ENCODE measurements around the gene PPP2R5C.
"Not testable (repeated sequence)": the region's sequence is repeated elsewhere in the genome, so short reads cannot be mapped to it uniquely, and the experiment has no call there.

The PPP2R5C gene

DNA sequence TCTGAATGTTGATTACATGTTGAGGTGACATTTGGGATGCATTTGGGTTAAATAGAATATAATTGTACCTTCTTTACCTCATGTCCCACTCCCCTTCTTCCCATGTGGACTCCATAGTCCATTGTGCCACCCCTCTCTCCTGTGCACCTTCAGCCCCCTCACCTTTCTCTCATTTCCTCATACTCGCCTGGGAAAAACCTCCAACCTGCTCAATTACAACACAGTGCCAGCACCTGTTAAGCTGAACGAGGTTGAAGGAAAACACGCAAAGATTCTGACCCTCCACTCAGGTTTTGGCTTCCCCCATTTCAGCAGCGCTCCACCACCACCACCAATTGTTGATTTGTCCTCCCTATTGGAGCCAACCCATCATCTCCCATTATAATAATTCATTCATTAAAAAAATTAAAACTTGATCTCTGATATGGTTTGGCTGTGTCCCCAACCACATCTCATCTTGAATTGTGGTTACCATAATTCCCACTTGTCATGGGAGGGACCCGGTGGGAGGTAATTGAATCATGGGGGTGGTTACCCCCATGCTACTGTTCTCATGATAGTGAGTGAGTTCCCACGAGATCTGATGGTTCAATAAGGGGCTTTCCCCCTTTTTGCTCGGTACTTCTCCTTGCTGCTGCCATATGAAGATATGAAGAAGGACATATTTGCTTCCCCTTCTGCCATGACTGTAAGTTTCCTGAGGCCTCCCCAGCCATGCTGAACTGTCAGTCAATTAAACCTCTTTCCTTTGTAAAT lies 33.7 kb upstream of the PPP2R5C start:
- DNase-seq (ENCODE audit: low spot score) = no peak

DNA sequence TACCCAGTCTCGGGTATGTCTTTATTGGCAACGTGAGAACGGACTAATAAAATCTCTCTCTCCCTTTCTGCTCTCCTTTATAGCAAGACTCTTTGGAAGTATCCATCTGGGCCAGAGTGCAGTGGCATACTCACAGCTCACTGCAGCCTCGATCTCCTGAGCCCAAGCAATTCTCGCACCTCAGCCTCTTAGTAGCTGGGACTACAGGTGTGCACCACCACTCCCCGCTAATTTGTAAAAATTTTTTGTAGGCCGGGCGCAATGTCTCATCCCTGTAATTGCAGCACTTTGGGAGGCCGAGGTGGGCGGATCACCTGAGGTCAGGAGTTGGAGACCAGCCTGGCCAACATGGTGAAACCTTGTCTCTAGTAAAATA lies 33.2 kb upstream of the PPP2R5C start:
- DNase-seq (ENCODE audit: low spot score) = no peak

DNA sequence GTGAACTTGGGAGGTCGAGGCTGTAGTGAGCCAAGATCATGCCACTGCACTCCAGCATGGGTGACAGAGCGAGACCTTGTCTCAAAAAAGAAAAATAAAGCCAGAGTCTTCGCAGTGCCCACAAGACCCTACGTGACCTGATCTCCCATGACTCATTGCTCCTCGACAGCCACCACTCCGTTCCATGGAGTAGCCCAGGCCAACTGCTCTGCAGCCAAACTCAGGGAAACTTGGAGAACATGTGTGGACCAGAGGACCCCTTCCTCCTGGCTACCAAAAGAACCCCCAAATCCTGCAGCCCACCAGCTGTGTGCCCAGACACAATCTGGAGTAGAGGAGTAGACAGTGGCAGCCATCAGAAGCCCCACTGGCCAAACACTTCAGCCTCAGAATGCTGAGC lies 32.1 kb upstream of the PPP2R5C start:
- DNase-seq (ENCODE audit: low spot score) = no peak

DNA sequence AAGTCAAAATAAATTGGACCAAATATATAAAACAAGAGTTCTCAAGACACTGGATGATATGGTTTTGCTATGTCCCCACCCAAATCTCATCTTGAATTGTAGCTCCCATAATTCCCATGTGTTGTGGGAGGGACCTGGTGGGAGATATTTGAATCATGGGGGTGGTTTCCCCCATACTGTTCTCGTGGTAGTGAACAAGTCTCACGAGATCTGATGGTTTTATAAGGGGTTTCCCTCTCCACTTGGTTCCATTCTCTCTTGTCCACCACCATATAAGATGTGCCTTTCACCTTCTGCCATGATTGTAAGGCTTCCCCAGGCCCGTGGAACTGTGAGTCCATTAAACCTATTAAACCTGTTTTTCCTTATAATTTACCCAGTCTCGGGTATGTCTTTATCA lies 31.4 kb upstream of the PPP2R5C start:
- not testable (repeated sequence) for DNase-seq (ENCODE audit: low spot score)

DNA sequence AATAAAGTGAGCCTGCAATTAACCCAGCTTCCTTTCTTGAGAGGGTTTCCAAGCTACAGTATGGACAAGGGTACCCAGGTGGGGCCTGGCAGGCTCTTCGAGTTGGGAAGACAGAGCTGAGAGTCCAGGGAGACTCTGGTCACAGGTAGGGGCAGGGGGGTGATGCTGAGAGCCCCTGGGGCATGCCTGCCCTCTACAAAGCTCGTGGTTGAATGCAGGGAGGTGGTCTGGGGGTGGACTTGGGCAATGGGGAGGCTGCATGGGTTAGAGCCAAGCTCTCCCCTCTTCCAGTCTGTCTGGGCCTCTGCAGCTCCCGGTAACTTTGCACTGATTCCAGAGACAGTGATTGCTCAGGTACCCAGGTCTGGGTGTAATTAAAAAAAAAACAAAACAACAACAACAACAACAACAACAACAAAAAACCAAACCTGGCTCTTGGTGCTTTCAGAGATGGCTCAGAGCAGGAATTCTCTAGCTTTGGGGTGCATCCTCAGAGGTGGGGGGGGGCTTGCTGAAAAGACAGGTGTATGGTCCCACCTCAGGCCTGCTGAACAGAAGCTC lies 30.8 kb upstream of the PPP2R5C start:
- no peak for DNase-seq (ENCODE audit: low spot score)

DNA sequence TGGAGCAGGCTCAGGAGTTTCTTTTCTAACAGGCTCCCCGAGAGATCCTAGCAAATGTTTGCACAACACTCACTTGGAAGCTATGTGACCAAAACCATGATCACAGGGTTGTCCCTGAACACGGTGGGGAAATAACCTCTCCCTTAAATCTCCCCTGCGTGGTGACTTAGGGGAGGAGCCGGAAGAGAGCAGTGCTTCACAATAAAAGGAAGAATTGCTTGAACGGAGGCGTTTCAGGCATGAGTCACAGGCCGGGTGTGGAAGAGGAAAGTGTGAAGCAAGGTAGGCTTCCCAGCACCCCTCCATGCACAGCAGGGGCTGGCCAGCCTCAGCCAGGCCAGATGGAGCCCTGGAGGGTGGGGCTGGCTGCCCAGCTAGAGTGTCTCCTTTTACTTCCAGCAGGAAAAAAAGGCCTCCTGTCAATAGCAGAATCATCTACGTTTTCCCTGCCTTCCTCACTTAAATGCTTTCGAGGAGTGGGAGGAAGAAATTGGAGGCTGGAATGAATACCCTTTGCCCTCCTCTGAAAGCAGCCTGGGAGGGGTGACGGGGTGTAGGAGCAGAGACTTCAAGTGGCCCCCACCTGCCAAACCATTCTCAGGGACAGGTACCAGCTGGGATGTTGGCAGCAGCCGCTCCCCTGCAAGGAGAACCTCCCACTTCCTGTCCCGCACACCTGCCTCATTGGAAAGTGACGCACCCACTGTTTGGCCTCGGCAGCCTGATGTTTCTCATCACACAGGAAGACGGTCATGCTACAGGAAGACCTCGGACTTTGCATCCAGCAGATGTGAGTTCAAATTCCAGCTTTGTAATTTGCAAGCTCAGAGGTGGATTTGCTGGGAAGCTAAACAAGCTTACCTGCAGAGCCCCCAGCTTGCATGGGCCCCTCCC lies 30.1 kb upstream of the PPP2R5C start:
- DNase-seq (ENCODE audit: low spot score) = peak; percentile 88

DNA sequence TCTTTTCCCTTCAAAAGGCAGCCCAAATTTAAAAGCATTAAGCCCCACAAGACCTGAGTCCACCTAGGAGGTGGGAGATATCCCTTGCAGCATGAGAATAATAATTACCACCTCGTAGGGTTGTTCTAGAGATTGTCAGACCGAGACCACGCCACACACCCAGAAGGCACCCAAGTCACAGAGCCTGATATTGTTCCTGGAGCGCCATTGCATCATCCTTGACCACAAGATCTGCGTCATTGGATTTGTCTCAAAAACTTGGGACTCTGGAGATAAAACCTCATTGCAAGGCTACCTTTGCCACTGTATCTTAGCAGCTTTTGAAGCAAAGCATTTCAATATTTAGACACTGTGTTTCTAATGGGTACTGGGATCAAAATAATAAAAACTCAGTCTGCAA lies 29.4 kb upstream of the PPP2R5C start:
- DNase-seq (ENCODE audit: low spot score) = no peak

DNA sequence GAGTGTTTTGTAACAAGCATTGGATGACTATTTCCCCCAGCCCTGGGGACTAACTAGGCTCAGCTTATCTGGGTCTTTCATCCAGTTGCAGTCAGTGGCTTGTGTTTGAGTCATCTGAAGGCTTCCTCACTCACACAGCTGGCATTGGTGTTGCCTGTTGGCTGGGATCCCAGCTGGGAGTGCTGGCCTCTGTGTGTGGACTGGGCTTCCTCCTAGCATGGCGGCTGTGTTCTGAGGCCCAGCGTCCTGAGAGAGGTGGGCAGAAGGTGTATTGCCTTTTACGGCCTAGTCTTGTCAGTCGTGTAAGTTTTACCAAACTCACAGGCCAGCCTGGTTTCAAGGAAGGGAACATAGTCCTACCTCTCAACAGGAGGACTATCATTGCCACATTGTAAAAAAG lies 28.3 kb upstream of the PPP2R5C start:
- DNase-seq (ENCODE audit: low spot score) = no peak

DNA sequence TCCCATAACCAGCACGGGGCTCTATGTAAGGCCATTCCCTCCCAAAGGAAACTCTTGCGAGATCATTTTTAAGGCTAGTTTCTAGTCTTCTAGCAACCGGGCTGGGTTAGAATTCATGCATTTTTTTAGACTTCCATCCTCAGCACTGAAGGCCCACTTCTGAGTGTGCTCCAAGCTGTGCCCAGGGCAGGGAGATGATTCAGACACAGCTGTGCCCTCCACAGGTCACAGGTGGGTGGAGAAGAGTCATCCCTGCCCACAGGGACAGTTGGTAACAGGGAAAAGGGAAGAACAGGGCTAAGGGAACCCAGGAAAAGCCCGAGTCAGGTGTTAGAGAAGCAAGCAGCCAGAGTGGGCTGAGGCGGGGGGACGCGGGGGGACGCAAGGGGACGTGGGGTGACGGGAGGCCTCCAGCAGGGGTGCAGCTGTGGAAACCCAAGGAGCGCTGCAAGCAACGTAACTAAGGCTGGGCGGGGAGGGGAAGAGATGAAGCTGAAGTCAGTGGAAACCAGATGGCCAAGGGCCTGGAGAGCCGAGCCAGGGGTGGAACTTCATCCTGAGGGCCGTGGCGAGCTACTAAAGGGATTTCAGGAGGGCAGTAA lies 27.2 kb upstream of the PPP2R5C start:
- DNase-seq (ENCODE audit: low spot score) = no peak

DNA sequence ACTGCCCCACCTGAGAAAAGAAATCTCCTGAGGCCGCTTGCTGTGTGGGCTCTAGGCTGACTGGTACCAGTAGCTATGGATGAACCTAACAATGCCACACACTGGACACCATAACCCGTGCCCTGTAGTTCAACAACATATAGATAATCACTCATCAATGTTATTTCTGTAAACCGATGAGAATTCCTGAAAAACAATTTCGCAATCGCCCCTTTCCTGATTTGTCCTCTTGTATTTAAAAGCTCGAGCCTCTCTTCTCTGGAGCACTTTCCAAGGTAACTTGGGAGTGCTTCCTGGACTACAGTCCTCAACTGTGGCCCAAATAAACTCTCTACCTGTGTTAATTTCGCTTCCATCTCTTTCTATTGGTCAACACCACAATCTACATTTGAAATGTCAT lies 26.1 kb upstream of the PPP2R5C start:
- DNase-seq (ENCODE audit: low spot score) = no peak

DNA sequence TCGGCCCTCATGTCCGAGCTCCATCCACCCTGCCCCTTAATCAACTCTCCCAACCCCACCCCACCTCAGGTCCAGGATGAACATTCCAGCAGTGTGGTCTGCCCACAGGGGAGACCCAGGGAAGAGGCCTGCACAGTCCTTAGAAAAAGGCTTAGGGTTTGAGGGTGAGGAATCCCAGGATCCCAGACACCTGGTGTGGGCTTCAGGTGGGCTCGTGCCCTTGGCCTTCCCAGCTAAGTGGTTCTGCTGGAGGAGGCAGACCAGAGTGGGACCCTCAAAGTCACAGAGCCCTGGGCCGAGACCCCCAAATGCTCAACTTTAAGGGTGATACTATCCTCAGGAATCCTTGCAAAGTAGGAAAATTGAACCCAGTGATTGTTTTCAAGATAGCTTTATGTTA lies 25.4 kb upstream of the PPP2R5C start:
- no peak for DNase-seq (ENCODE audit: low spot score)

DNA sequence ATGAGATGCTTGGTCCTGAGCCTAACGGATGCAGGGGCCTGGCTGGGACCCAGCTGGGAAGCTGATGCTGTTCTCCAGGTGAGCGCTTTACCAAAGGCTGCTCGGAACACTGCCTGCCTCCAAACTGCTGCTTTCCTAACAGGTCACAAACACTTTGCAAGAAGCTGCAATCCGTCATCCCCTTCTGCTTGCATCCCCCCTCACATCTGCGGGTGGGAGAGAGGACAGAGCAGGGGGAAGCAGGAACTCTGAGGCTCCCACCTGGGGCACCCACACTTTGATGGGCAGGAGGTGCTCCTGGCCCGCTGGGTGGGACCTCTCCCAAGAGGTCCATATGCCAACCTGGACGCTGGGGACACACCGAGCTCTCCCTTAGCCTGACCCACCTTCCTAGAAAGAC lies 24.9 kb upstream of the PPP2R5C start:
- DNase-seq (ENCODE audit: low spot score) = no peak

DNA sequence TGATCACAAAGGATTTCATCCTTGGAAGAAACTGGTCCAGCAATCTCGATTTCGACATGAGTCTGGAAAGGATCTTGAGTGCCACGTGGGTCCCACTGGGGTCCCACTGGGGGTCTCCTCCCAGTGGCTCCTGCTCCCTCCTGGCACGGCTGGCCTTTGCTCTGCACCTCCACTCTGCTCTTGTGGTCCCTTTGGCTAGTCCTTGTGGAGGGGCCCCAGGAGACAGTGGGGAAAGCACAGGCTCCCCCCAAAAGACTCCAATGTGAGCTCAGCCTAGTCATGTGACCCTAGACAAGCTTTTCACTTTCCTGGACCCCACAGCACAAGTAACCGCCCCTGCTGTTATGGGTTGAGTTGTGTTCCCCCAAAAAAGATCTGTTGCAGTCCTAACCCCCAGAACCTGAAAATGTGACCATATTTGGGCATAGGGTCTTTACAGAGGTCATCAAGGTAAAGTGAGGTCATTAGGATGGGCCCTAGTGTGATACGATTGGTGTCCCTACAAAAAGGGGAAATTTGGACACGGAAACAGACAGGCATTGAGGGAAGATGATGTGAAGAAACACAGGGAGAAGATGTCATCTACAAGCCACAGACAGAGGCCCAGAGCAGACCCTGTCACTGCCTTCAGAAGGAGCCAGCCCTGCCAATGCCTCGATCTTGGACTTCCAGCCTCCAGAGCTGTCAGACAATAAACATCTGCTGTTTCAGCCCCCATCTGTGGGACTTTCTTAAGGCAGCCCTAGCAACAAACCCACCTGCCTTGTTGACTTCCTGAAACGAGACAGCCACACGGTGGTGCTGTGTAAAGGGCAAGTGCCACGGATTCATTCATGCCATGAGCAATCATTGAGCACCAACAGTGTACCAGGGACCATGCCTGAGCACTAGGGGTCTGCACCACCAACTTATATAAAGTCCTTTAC lies 23.8 kb upstream of the PPP2R5C start:
- DNase-seq (ENCODE audit: low spot score) = peak; percentile 39

DNA sequence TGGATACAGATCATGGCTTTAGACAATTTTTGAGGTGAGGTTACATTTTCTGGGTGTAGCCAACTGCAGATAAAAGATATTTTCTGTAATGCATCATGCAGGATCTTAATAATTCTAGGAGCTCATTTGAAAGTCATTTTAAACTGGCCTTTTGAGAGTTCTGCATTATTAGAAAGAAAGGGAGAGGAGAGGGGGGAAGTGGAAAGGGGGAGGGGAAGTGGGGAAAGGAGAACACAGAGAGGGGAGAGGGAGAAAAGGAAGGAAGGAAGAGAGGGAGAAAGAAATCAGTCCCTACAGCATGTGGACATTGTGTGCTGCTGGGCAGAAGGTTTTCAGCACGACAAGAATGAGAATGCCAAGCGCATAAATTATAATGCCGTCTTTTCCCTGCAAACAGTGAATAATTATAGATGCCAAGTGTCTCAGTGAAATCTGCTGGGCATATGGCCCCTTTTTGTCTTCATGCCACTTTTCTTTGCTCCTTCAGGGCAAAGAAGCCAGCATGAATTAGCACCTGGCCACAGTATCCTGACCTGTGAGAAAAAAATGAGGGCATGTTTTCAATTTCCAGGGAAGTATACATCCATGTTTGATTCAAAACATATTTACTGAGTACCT lies 22.7 kb upstream of the PPP2R5C start:
- no peak for DNase-seq (ENCODE audit: low spot score)

DNA sequence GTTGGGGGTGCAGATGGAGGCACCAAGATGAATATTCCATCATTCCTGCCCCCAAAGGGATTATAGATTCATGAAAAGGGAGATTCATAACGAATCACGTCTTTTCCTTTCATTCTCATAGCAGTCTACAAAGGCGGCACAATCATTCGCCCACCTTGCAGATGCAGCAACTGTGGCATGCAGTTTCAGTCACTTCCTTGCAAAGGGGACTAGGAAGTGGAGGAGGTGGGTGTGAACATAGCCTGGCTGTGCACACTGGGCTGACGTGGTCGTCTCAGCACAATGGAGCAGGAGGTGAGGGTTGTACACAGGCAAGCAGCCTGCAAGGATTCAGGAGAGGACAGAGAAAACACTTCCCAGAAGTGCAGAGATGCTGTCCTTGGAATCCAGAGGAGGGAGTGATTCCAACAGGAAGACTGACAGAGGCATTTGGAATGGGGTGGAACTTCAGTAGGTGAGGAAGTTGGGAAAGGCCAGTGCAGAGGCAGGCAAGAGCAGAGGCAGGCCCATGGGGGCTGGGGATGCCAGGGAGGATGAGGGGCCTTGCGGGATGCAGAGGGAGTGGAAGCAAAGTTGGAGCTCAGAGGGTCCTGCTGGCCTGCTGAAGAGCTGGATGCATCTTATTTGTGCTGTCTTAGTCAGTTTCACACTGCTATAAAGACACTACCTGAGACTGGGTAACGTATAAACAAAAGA lies 21.9 kb upstream of the PPP2R5C start:
- DNase-seq (ENCODE audit: low spot score) = no peak

DNA sequence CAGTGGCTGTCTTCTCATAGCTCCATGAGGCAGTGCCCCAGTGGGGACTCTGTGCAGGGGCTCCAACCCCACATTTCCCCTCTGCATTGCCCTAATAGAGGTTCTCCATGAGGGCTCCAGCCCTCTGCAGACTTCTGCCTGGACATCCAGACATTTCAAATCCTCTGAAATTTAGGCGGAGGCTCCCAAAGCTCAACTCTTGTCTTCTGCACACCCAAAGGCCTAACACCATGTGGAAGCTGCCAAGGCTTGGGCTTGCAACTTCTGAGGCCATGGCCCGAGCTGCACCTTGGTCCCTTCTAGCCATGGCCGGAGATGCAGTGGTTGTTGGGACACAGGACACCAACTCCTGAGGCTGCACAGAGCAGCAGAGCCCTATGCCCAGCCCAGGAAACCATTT lies 20.5 kb upstream of the PPP2R5C start:
- no peak for DNase-seq (ENCODE audit: low spot score)

DNA sequence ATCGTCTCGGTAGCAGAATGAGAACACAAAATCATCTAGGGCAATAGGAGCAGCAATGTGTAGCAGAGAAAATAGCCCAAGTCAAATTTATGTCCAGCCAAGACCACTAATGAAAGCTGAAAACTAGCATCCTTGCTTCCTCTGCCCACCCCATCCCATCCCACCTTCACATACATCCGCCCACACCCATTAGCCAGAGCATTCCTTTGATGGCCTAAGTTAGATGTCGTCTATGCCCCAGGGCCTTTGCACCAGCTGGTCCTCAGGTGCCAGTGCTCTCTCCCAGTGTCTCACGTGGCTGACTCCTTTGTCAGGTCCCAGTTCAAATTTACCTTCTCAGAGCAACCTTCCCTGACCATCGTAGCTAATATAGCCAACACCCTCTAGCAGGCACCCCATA lies 17.8 kb upstream of the PPP2R5C start:
- DNase-seq (ENCODE audit: low spot score) = no peak

DNA sequence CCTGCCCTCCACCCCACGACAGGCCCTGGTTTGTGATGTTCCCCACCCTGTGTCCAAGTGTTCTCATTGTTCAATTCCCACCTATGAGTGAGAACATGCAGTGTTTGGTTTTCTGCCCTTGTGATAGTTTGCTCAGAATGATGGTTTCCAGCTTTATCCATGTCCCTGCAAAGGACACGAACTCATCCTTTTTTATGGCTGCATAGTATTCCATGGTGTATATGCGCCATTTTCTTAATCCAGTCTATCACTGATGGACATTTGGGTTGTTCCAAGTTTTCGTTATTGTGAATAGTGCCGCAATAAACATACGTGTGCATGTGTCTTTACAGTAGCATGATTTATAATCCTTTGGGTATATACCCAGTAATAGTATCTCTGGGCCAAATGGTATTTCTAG lies 17.1 kb upstream of the PPP2R5C start:
- DNase-seq (ENCODE audit: low spot score) = not testable (repeated sequence)

DNA sequence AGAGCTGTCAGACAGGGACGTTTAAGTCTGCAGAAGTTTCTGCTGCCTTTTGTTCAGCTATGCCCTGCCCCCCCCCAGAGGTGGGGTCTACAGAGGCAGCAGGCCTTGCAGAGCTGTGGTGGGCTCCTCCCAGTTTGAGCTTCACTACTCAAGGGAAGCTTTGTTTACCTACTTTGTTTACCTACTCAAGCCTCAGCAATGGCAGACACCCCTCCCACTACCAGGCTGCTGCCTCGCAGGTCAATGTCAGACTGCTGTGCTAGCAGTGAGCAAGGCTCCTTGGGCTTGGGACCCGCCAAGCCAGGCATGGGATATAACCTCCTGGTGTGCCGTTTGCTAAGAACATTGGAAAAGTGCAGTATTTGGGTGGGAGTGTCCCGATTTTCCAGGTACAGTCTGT lies 11.8 kb upstream of the PPP2R5C start:
- not testable (repeated sequence) for DNase-seq (ENCODE audit: low spot score)

DNA sequence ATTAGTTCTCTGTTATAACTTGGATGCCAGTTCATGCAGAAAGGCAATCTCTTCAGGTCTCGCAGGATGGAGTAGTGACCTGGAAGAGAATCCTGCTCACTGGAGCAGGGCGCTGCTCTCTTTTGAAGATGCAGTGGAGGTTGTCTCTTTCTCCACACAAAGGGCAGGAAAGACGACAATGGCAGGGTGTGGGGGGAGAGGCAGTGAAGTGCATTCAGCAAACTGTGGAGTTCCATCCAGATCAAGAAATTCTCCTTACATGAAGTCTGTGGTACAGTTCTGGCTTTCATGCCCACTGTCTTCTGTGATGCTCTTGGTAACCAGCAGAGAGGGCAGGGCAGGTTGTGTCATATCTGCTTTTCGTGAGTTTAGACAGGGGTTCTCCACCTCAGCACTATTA lies 6.6 kb upstream of the PPP2R5C start:
- DNase-seq (ENCODE audit: low spot score) = no peak
